Right lung (tissue), 10 donors: ENCODE results near the gene OR2M2. TPM values are rescaled to one million over a fixed set of nuclear protein-coding genes. Genes with fewer than 3 reads are reported as not detected.

Experiments
- DNase-seq, 2 donors: peaks; one replicate each; pipeline ENCODE4 v3.0.0-alpha.2; 2013
- long read RNA-seq, 8 donors: transcript quantifications; one replicate each; lab custom pipeline, GENCODE V29; 2026
- polyA plus RNA-seq, 5 donors: library from polyadenylated mRNA; unstranded; fragments of 120-200 nt; gene quantifications; one replicate each; pipeline versions ENCODE4 v1.2.1 to v1.2.3, GENCODE V29; 2013; ENCODE audit warnings: inconsistent platforms in 1 of 5, low replicate concordance in 1 of 5; ENCODE audit not compliant: insufficient read length in 5 of 5, insufficient read depth in 1 of 5

Gene OR2M2
- not detected for polyA plus RNA-seq
- long read RNA-seq, donor 1: 0 reads
- long read RNA-seq, donor 2: 0 reads
- long read RNA-seq, donor 3: 0 reads
- long read RNA-seq, donor 4: 0 reads
- long read RNA-seq, donor 5: 0 reads
- long read RNA-seq, donor 6: 0 reads
- long read RNA-seq, donor 7: 0 reads
- long read RNA-seq, donor 8: 0 reads

- no peak for DNase-seq
These were observed at the start of gene OR2M2 for GRCh38 chr1:248174521-248174920. Gene OR2M2 (plus strand): TSS chr1:248174821. CDS start chr1:248179986, 5,165 bp downstream.

GRCh38 chr1:248127653-248128052 lies 47.0 kb upstream of the OR2M2 start:
- DNase-seq: no peak

- no peak for DNase-seq
These were observed 37.8 kb upstream of the OR2M2 start for GRCh38 chr1:248136811-248137210.

- DNase-seq: no peak
These were observed 33.8 kb upstream of the OR2M2 start for GRCh38 chr1:248140846-248141245.

GRCh38 chr1:248143311-248143710 lies 31.3 kb upstream of the OR2M2 start:
- DNase-seq: no peak

- no peak for DNase-seq
These were observed 30.0 kb upstream of the OR2M2 start, which contains the start of gene OR2M5 for GRCh38 chr1:248144513-248145198. Gene OR2M5 (plus strand): TSS chr1:248145148. CDS start chr1:248145148, 0 bp downstream.

GRCh38 chr1:248152056-248152827 lies 22.4 kb upstream of the OR2M2 start:
- no peak for DNase-seq

- DNase-seq: no peak
These were observed 18.7 kb upstream of the OR2M2 start for GRCh38 chr1:248155927-248156326.

- no peak for DNase-seq
These were observed 15.9 kb upstream of the OR2M2 start for GRCh38 chr1:248158758-248159157.

- no peak for DNase-seq
These were observed 10.6 kb upstream of the OR2M2 start for GRCh38 chr1:248164031-248164430.

GRCh38 chr1:248165186-248165585 lies 9.4 kb upstream of the OR2M2 start:
- no peak for DNase-seq

GRCh38 chr1:248183996-248184395 lies 9.4 kb downstream of the OR2M2 start:
- no peak for DNase-seq

- DNase-seq: no peak
These were observed 12.7 kb downstream of the OR2M2 start for GRCh38 chr1:248187363-248187762.

- DNase-seq: no peak
These were observed 14.4 kb downstream of the OR2M2 start for GRCh38 chr1:248189026-248189425.

GRCh38 chr1:248194117-248194516 lies 19.5 kb downstream of the OR2M2 start:
- DNase-seq: no peak

GRCh38 chr1:248196965-248197364 lies 22.3 kb downstream of the OR2M2 start, which contains the start of gene OR2M3:
Gene OR2M3 (plus strand): TSS chr1:248197265. CDS start chr1:248203068, 5,803 bp downstream.
- DNase-seq: no peak

GRCh38 chr1:248215880-248216279 lies 41.3 kb downstream of the OR2M2 start:
- DNase-seq: no peak

- no peak for DNase-seq
These were observed 50.9 kb downstream of the OR2M2 start for GRCh38 chr1:248225537-248225936.

GRCh38 chr1:248229360-248229908 lies 54.8 kb downstream of the OR2M2 start:
- DNase-seq: no peak
